Measurements from ENCODE around the gene TNIP3. TPM values are rescaled to one million over a fixed set of nuclear protein-coding genes. Genes with fewer than 3 reads are reported as not detected.

Gene TNIP3
- total RNA-seq, 1 experiment from 2014 or later: 1.8 TPM

- DNase-seq (ENCODE audit: low read depth): no peak
Measured at GRCh38 chr4:121139533-121140222, 24.4 kb downstream of the TNIP3 start.

GRCh38 chr4:121138039-121138825 lies 25.9 kb downstream of the TNIP3 start:
- DNase-seq (ENCODE audit: low read depth): no peak

- no peak for DNase-seq (ENCODE audit: low read depth)
Measured at GRCh38 chr4:121130326-121130660, 33.8 kb downstream of the TNIP3 start.

- DNase-seq (ENCODE audit: low read depth): no peak
Measured at GRCh38 chr4:121129606-121130325, 34.4 kb downstream of the TNIP3 start.

GRCh38 chr4:121127100-121127499 lies 37.0 kb downstream of the TNIP3 start:
- no peak for DNase-seq (ENCODE audit: low read depth)

- DNase-seq (ENCODE audit: low read depth): no peak
Measured at GRCh38 chr4:121126449-121127006, 37.6 kb downstream of the TNIP3 start.

DNA sequence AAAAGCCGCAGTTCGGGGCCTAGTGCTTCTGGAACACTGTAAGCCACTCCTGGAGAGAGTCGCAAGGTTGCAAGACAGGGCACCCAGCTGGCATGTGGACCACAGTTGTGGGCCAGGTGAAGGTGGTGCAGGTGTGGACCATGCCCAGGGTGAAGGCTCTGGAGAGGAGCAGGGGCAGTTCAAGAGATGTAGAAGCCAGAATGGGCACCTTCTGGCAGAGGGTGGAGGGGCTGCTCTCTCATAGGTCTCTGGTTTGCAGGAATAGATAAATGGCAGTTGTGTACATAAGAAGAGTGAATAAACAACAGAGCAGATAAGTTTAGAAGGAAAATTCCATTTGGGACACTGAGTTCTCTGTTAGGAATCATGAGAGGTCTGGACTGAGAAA lies 38.6 kb downstream of the TNIP3 start:
- DNase-seq (ENCODE audit: low read depth): no peak

GRCh38 chr4:121122661-121123060 lies 41.5 kb downstream of the TNIP3 start:
- DNase-seq (ENCODE audit: low read depth): no peak

- no peak for DNase-seq (ENCODE audit: low read depth)
Measured at GRCh38 chr4:121119715-121120114, 44.4 kb downstream of the TNIP3 start.

GRCh38 chr4:121118344-121118743 lies 45.8 kb downstream of the TNIP3 start:
- DNase-seq (ENCODE audit: low read depth): no peak

DNA sequence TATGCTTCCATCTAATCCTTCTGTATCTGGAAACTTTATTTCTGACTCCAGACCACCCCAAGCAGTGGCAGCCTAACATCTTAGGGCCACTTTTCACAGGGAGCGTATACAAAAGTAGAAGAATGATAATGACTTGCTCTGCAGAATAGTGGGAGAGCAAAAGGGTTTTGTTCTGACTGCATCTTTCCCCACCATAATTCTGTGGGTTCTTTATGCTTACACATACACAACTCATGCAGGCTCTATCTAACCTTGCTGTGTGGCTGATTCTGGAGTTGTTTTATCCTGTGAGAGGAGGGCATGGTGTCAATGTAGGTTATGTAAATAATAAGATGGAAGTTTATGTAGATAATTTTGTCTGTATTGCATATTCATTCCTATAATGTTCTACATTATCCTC lies 49.4 kb downstream of the TNIP3 start:
- no peak for DNase-seq (ENCODE audit: low read depth)

- DNase-seq (ENCODE audit: low read depth): peak; percentile 1
Measured at GRCh38 chr4:121112530-121112929, 51.6 kb downstream of the TNIP3 start.

DNA sequence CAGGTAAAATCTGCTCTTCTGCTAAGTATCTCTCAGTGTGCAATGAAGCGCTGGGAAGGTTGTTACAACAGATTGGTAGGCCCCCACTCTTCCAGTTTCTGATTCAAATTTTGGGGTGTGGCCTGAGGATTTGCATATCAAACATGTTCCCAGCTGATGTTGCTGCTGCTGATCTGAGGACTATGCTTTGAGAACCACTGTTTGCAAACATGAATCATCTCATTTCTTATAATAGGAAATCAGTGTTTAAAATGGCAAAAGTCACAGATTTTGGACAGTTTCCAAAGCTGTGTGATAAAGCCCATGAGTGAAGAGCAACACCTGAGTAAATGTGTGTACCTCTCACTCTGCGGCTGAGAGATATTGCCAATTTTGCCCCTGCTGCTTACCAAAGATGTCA lies 55.6 kb downstream of the TNIP3 start:
- DNase-seq (ENCODE audit: low read depth): no peak

DNA sequence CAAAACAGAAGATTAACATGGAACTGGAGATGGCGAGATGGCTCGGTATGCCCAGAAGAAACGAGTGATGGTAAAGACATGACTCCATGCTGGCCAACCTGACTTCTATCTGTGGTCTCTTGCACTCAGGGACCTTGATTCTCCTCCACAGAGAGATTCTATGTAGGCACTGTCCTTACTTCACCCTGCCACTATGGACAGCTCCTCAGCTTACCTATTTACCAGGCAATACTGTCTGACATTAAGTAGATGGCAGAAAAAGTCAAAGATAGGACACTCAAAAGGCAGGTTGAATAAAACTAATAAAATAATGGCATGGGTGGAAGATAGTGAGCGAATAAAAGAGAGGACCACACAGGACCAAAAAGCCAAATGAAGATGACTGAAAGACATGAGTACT lies 56.6 kb downstream of the TNIP3 start:
- DNase-seq (ENCODE audit: low read depth): no peak

DNA sequence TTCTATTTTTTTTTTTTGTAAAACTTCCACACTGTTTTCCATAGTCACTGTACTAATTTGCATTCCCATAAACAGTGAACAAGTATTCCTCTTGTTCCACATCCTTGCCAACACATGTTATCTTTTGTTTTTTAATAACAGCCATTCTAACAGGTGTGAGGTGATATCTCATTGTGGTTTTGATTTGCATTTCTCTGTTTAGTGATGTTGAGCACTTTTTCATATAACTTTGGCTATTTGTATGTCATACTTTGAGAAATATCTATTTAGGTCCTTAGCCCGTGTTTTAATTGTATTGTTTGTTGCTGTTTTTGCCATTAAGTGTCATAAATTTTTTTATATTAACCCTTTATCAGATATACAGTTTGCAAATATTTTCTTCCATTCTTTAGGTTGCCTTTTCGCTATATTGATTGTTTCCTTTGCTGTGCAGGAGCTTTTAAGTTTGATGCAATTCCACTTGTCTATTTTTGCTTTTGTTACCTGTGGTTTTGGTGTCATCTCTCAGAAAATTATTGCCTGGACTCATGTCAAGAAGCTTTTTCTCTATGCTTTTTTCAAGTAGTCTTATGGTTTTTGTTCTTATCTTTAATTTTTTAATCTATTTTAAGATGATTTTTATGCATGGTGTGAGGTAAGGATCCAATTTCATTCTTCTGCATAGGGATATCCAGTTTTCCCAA lies 63.9 kb downstream of the TNIP3 start:
- DNase-seq (ENCODE audit: low read depth): no peak

DNA sequence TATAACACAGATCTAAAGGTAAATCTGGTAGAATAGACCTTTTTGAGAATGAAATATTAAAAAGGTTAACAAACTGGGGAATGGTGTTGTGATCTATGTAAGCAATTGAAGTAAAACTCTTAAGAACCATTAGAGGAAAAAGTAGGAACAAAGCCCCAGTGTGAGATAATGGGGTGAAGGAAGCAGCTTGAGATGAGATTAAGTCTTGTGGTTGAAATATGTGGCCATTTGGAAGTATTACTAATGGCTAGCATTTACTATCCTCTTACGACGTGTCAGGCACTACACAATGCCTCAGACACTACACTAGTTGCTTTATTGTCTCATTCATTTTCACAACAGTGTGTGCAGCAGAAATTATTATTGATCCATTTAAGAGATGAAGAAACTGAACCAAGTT lies 65.9 kb downstream of the TNIP3 start:
- DNase-seq (ENCODE audit: low read depth): no peak

DNA sequence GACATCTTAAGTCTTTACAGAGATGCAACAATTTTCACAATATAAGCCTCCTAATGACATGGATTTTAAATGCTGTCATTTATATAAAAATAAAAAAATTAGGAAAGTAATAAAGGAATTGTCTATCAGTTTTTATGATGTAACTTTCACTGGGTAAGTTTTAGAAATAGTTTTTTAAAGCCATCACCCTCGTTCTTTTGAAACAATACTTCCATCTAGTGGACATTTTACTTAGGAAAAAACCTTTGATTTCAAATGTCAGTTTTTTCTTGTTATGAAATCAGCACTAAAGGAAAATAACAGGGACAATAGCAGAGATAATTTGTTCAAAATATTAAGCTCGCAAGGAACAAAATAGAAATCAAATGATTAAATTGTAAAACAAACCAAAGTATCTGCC lies 67.5 kb downstream of the TNIP3 start:
- DNase-seq (ENCODE audit: low read depth): peak; percentile 17

DNA sequence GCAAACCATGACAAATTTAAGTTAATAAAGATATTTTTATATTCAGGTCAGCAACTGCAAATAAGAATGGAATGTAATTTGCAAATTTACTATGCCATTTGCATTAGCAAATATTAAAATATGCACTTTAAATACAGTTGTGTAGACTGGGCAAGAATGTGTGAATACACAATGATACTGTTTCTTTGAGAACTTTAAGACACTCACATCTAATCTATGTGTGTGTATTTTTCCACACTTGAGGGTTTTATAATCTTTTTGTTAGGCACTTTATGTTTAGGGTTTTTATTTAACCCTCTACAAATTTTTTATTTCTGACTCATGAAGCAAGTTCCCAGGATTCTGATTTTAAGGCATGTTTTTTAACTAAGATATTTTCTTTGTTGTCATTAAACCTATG lies 67.9 kb downstream of the TNIP3 start:
- no peak for DNase-seq (ENCODE audit: low read depth)

- no peak for DNase-seq (ENCODE audit: low read depth)
Measured at GRCh38 chr4:121094297-121094966, 69.7 kb downstream of the TNIP3 start.

- no peak for DNase-seq (ENCODE audit: low read depth)
Measured at GRCh38 chr4:121093261-121093660, 70.9 kb downstream of the TNIP3 start.

DNA sequence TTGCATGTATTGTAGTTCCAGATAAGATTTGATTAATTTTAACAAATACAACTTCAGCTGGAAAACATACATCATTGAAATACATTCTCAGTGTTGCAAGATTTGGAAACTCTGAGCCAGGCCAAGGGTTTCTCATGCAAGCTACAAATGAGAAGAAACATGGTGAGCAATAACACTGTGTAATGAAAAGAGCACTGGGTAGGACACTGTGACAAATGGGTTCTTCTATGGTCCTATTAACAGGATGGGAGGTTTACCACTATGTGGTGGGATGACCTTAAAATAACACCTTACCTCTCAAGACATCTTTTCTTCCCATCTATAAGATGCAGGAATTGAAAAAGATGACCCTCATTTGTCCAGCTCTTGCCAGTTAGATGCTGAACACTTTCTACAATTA lies 72.2 kb downstream of the TNIP3 start:
- no peak for DNase-seq (ENCODE audit: low read depth)
